ENCODE results near the gene PPP1R11.
"Not testable (repeated sequence)": the region's sequence is repeated elsewhere in the genome, so short reads cannot be mapped to it uniquely, and the experiment has no call there.

Gene PPP1R11

GRCh38 chr6:30100154-30100553, 33.2 kb downstream of the PPP1R11 start:
- DNase-seq, result no peak

GRCh38 chr6:30100585-30101443, 33.8 kb downstream of the PPP1R11 start:
- peak; percentile 70 for DNase-seq

GRCh38 chr6:30101444-30102413, 34.7 kb downstream of the PPP1R11 start:
- peak; percentile 97 for DNase-seq

- no peak for DNase-seq
Measured at GRCh38 chr6:30102414-30102969, 35.5 kb downstream of the PPP1R11 start.

GRCh38 chr6:30102970-30103871, 36.2 kb downstream of the PPP1R11 start:
- DNase-seq, result peak; percentile 92

- DNase-seq, result no peak
Measured at GRCh38 chr6:30103872-30104179, 36.8 kb downstream of the PPP1R11 start.

GRCh38 chr6:30104661-30105060, 37.7 kb downstream of the PPP1R11 start:
- no peak for DNase-seq

- DNase-seq, result no peak
Measured at GRCh38 chr6:30111266-30111856, 44.4 kb downstream of the PPP1R11 start.

GRCh38 chr6:30112402-30112994, 45.5 kb downstream of the PPP1R11 start:
- no peak for DNase-seq

GRCh38 chr6:30113003-30113759, 46.2 kb downstream of the PPP1R11 start, which contains the start of gene TRIM31:
TSS of gene TRIM31 (minus strand) at chr6:30113090. CDS start at chr6:30112805, 285 bp downstream.
- no peak for DNase-seq

- no peak for DNase-seq
Measured at GRCh38 chr6:30113841-30114240, 46.8 kb downstream of the PPP1R11 start.

- DNase-seq, result no peak
Measured at GRCh38 chr6:30116724-30117123, 49.7 kb downstream of the PPP1R11 start.

GRCh38 chr6:30118691-30119090, 51.7 kb downstream of the PPP1R11 start:
- not testable (repeated sequence) for DNase-seq
